ENCODE results near the gene AGBL1. TPM values are rescaled to one million over a fixed set of nuclear protein-coding genes. Genes with fewer than 3 reads are reported as not detected.

AGBL1 gene
- total RNA-seq, 1 donor from 2014 or later: 0.76 TPM

- no peak overlapping the region for H3K27ac Mint-ChIP-seq (ENCODE audit: unreplicated experiment)
- no peaks in the 10 kb centered on the region for H3K4me1 Mint-ChIP-seq (ENCODE audit: low read depth, unreplicated experiment)
- no peak for DNase-seq
- no peaks in the 10 kb centered on the region for H3K36me3 Mint-ChIP-seq (ENCODE audit: unreplicated experiment)
- H3K9me3 Mint-ChIP-seq (ENCODE audit: unreplicated experiment): no peaks in the 10 kb centered on the region
- no peak for TF ChIP-seq CTCF (IDR thresholded peaks at IDR 0.05; ENCODE audit: partially characterized antibody, unreplicated experiment)
- no peak overlapping the region for H3K4me3 Mint-ChIP-seq (ENCODE audit: unreplicated experiment)
- H3K27me3 Mint-ChIP-seq (ENCODE audit: unreplicated experiment): no peaks in the 10 kb centered on the region
Observed at GRCh38 chr15:86650094-86650493, 570.4 kb downstream of the AGBL1 start.

GRCh38 chr15:86653344-86654197 lies 573.9 kb downstream of the AGBL1 start:
- H3K36me3 Mint-ChIP-seq (ENCODE audit: unreplicated experiment): no peaks in the 10 kb centered on the region
- TF ChIP-seq CTCF (IDR thresholded peaks at IDR 0.05; ENCODE audit: partially characterized antibody, unreplicated experiment): no peak
- H3K4me1 Mint-ChIP-seq (ENCODE audit: low read depth, unreplicated experiment): no peaks in the 10 kb centered on the region
- DNase-seq: no peak
- H3K4me3 Mint-ChIP-seq (ENCODE audit: unreplicated experiment): no peak overlapping the region
- H3K27me3 Mint-ChIP-seq (ENCODE audit: unreplicated experiment): no peaks in the 10 kb centered on the region
- no peak overlapping the region for H3K27ac Mint-ChIP-seq (ENCODE audit: unreplicated experiment)
- no peaks in the 10 kb centered on the region for H3K9me3 Mint-ChIP-seq (ENCODE audit: unreplicated experiment)

GRCh38 chr15:86654501-86654900 lies 574.8 kb downstream of the AGBL1 start:
- Mint-ChIP-seq H3K27me3 (ENCODE audit: unreplicated experiment) (no peaks in the 10 kb centered on the region), H3K36me3 (ENCODE audit: unreplicated experiment) (no peaks in the 10 kb centered on the region), H3K9me3 (ENCODE audit: unreplicated experiment) (no peaks in the 10 kb centered on the region)

GRCh38 chr15:86657305-86657704 lies 577.6 kb downstream of the AGBL1 start:
- no peaks in the 10 kb centered on the region for H3K4me1 Mint-ChIP-seq (ENCODE audit: low read depth, unreplicated experiment)
- no peaks in the 10 kb centered on the region for H3K27me3 Mint-ChIP-seq (ENCODE audit: unreplicated experiment)
- no peak overlapping the region for H3K4me3 Mint-ChIP-seq (ENCODE audit: unreplicated experiment)
- H3K27ac Mint-ChIP-seq (ENCODE audit: unreplicated experiment): no peak overlapping the region
- DNase-seq: no peak
- TF ChIP-seq CTCF (IDR thresholded peaks at IDR 0.05; ENCODE audit: partially characterized antibody, unreplicated experiment): no peak
- H3K36me3 Mint-ChIP-seq (ENCODE audit: unreplicated experiment): no peaks in the 10 kb centered on the region
- no peaks in the 10 kb centered on the region for H3K9me3 Mint-ChIP-seq (ENCODE audit: unreplicated experiment)

More at GRCh38 chr15:86654501-86654900, 574.8 kb downstream of the AGBL1 start:
- DNase-seq: no peak
- Mint-ChIP-seq H3K27ac (ENCODE audit: unreplicated experiment) (no peak overlapping the region), H3K4me1 (ENCODE audit: low read depth, unreplicated experiment) (no peaks in the 10 kb centered on the region), H3K4me3 (ENCODE audit: unreplicated experiment) (no peak overlapping the region)
- no peak for TF ChIP-seq CTCF (IDR thresholded peaks at IDR 0.05; ENCODE audit: partially characterized antibody, unreplicated experiment)

- H3K36me3 Mint-ChIP-seq (ENCODE audit: unreplicated experiment): no peaks in the 10 kb centered on the region
- no peak overlapping the region for H3K4me3 Mint-ChIP-seq (ENCODE audit: unreplicated experiment)
- DNase-seq: no peak
- H3K27ac Mint-ChIP-seq (ENCODE audit: unreplicated experiment): no peak overlapping the region
- H3K9me3 Mint-ChIP-seq (ENCODE audit: unreplicated experiment): no peaks in the 10 kb centered on the region
- no peaks in the 10 kb centered on the region for H3K4me1 Mint-ChIP-seq (ENCODE audit: low read depth, unreplicated experiment)
- no peaks in the 10 kb centered on the region for H3K27me3 Mint-ChIP-seq (ENCODE audit: unreplicated experiment)
- no peak for TF ChIP-seq CTCF (IDR thresholded peaks at IDR 0.05; ENCODE audit: partially characterized antibody, unreplicated experiment)
Observed at GRCh38 chr15:86659724-86660411, 580.2 kb downstream of the AGBL1 start.
